OCI-LY1 (cell line): ENCODE measurements around the gene SERPINE3.

Experiments
- H2AFZ ChIP-seq: fragments of 200-600 bp; sonication (generic), shearing (Covaris generic); 2 replicates; pipeline ENCODE4 v1.6.0; 2014; ENCODE audit warnings: antibody characterized with exemption, mild to moderate bottlenecking, low read length
- H3F3A ChIP-seq: fragments of 200-600 bp; sonication (generic), shearing (Covaris generic); 2 replicates; pipeline ENCODE4 v1.6.0; 2014; ENCODE audit warnings: mild to moderate bottlenecking, antibody characterized with exemption, low read length, moderate library complexity; ENCODE audit not compliant: insufficient read depth
- H3K27ac ChIP-seq: fragments of 200-600 bp; sonication (generic); 2 replicates; pipeline ENCODE4 v1.5.1; 2014; ENCODE audit warnings: low read length, mixed run types, mild to moderate bottlenecking, low read depth; ENCODE audit not compliant: poor library complexity, severe bottlenecking
- H3K27me3 ChIP-seq: fragments of 200-600 bp; sonication (generic); 2 replicates; pipeline ENCODE4 v1.6.0; 2014; ENCODE audit warnings: antibody characterized with exemption, mild to moderate bottlenecking, low read length, moderate library complexity; ENCODE audit not compliant: insufficient read depth
- H3K36me3 ChIP-seq: fragments of 200-600 bp; sonication (generic); 2 replicates; pipeline ENCODE4 v1.6.1; 2014; ENCODE audit warnings: mild to moderate bottlenecking, antibody characterized with exemption, low read length, moderate library complexity, mixed read lengths; ENCODE audit not compliant: insufficient read depth
- H3K4me1 ChIP-seq: fragments of 200-600 bp; sonication (generic); 2 replicates; pipeline ENCODE4 v1.5.1; 2014; ENCODE audit warnings: mild to moderate bottlenecking, low read length, moderate library complexity; ENCODE audit not compliant: insufficient read depth, severe bottlenecking
- H3K4me2 ChIP-seq: fragments of 200-600 bp; sonication (generic), shearing (Covaris generic); 2 replicates; pipeline ENCODE4 v1.6.1; 2014; ENCODE audit warnings: low read length
- H3K4me3 ChIP-seq: fragments of 200-600 bp; sonication (generic); 2 replicates; pipeline ENCODE4 v1.5.1; 2014; ENCODE audit warnings: low read length, low read depth, mild to moderate bottlenecking, mixed read lengths; ENCODE audit not compliant: poor library complexity, severe bottlenecking
- H3K79me2 ChIP-seq: fragments of 200-600 bp; shearing (Covaris generic); 2 replicates; pipeline ENCODE4 v1.6.1; 2016; ENCODE audit warnings: mixed run types, low read length, mixed read lengths; ENCODE audit not compliant: insufficient read depth
- H3K9ac ChIP-seq: fragments of 200-600 bp; sonication (generic), shearing (Covaris generic); 2 replicates; pipeline ENCODE4 v1.6.1; 2014; ENCODE audit warnings: mild to moderate bottlenecking, low read length, mixed read lengths
- H3K9me2 ChIP-seq: fragments of 200-600 bp; sonication (generic), shearing (Covaris generic); 2 replicates; pipeline ENCODE4 v1.6.1; 2014; ENCODE audit warnings: low read depth, mild to moderate bottlenecking, low read length, mixed read lengths
- H3K9me3 ChIP-seq: fragments of 200-600 bp; shearing (Covaris generic); 2 replicates; pipeline ENCODE4 v1.6.1; 2014; ENCODE audit warnings: low read length, mixed read lengths
- H4K20me1 ChIP-seq: fragments of 200-600 bp; sonication (generic), shearing (Covaris generic); 2 replicates; pipeline ENCODE4 v1.6.0; 2016; ENCODE audit warnings: mild to moderate bottlenecking, low read length; ENCODE audit not compliant: insufficient read depth
- EZH2 ChIP-seq: fragments of 200-600 bp; sonication (generic), shearing (Covaris generic); IDR thresholded peaks from 2 replicates; pipeline ENCODE4 v1.8.0; 2017; ENCODE audit warnings: borderline replicate concordance, mixed run types, mild to moderate bottlenecking, antibody characterized with exemption, low read length, moderate library complexity, mixed read lengths
- TF ChIP-seq, protein P1 (sequence below): fragments of 200-600 bp; sonication (generic), shearing (Covaris generic); IDR thresholded peaks from 2 replicates; pipeline ENCODE4 v1.5.1; 2017; ENCODE audit warnings: mild to moderate bottlenecking, antibody characterized with exemption, low read length, moderate library complexity, mixed read lengths

The SERPINE3 gene

DNA sequence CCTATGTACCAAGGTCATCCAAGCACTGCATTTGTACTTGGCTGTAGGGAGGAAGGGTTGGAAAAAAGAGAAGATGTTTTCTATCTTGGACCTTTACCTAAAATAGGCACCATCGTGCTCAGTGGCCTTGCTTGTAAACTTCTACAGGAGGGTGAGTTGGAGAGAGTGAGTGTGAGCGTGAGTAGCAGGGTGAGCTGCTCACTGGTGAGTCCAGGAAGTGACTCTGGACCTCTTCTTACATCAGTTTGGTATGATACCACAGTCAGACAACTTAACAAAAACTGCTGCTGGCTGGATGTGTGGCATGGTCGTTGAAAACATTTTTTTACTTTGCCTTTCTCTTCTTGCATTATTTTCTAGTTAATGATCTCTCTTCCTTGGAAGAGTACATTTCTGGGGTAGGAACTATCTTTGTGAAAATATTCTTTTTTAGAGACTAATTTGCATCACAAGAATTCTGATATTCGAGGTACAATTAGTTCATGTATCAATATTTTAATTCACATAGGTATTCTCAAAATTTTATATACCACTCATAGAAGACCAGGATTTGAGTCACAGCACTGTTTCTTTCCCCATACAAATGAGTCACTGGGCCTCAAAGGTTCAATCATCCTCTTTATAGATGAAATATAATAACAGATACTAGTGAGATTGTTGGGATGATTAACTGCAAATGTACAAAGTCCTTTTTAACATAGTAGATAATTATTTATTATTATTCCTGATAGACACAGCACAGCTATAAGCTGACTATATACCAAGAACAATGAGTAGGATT, 651 bp downstream of the SERPINE3 start:
- Histone ChIP-seq H3K36me3 (no peaks in the 10 kb centered on the region), H4K20me1 (no peaks in the 10 kb centered on the region), H3K79me2 (no peaks in the 10 kb centered on the region), H3K9me3 (no peaks in the 10 kb centered on the region), H3K4me3 (no peak overlapping the region), H2AFZ (no peak overlapping the region), H3K9me2 (no peaks in the 10 kb centered on the region), H3F3A (no peaks in the 10 kb centered on the region), H3K27me3 (no peaks in the 10 kb centered on the region), H3K9ac (no peak overlapping the region), H3K27ac (no peak overlapping the region), H3K4me1 (no peaks in the 10 kb centered on the region), H3K4me2 (no peak overlapping the region)
- no peak for TF ChIP-seq EZH2
- TF ChIP-seq, protein P1, sequence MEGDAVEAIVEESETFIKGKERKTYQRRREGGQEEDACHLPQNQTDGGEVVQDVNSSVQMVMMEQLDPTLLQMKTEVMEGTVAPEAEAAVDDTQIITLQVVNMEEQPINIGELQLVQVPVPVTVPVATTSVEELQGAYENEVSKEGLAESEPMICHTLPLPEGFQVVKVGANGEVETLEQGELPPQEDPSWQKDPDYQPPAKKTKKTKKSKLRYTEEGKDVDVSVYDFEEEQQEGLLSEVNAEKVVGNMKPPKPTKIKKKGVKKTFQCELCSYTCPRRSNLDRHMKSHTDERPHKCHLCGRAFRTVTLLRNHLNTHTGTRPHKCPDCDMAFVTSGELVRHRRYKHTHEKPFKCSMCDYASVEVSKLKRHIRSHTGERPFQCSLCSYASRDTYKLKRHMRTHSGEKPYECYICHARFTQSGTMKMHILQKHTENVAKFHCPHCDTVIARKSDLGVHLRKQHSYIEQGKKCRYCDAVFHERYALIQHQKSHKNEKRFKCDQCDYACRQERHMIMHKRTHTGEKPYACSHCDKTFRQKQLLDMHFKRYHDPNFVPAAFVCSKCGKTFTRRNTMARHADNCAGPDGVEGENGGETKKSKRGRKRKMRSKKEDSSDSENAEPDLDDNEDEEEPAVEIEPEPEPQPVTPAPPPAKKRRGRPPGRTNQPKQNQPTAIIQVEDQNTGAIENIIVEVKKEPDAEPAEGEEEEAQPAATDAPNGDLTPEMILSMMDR: no peak

GRCh38 chr13:51341232-51341631, 1.7 kb downstream of the SERPINE3 start:
- Histone ChIP-seq H3K9ac (no peak overlapping the region), H4K20me1 (no peaks in the 10 kb centered on the region), H3K4me3 (no peak overlapping the region), H3K4me1 (no peaks in the 10 kb centered on the region), H2AFZ (no peak overlapping the region), H3K27me3 (no peaks in the 10 kb centered on the region), H3K79me2 (no peaks in the 10 kb centered on the region), H3K27ac (no peak overlapping the region), H3K4me2 (no peak overlapping the region), H3K36me3 (no peaks in the 10 kb centered on the region), H3K9me3 (no peaks in the 10 kb centered on the region), H3F3A (no peaks in the 10 kb centered on the region), H3K9me2 (no peaks in the 10 kb centered on the region)
- TF ChIP-seq, protein P1: no peak
- no peak for TF ChIP-seq EZH2

GRCh38 chr13:51341791-51342190, 2.3 kb downstream of the SERPINE3 start:
- Histone ChIP-seq H3K27me3 (no peaks in the 10 kb centered on the region), H3K36me3 (no peaks in the 10 kb centered on the region), H3K4me3 (no peak overlapping the region), H3K27ac (no peak overlapping the region), H3K9me3 (no peaks in the 10 kb centered on the region), H3K4me2 (no peak overlapping the region), H3K4me1 (no peaks in the 10 kb centered on the region), H2AFZ (no peak overlapping the region), H3K79me2 (no peaks in the 10 kb centered on the region), H3F3A (no peaks in the 10 kb centered on the region), H3K9me2 (no peaks in the 10 kb centered on the region), H4K20me1 (no peaks in the 10 kb centered on the region), H3K9ac (no peak overlapping the region)
- no peak for TF ChIP-seq EZH2
- TF ChIP-seq, protein P1: no peak
